Jurkat, Clone E6-1 (cell line): ENCODE data around the gene PLLP.

ENCODE experiments used
- DNase-seq: peaks from one replicate; pipeline ENCODE4 v3.0.0-alpha.2; 2011; ENCODE audit warnings: low read depth, low spot score
- H3K4me3 ChIP-seq: 2 replicates; pipeline ENCODE4 v1.5.1; 2011; ENCODE audit warnings: mild to moderate bottlenecking, low read length, control low read depth, moderate library complexity

The PLLP gene

GRCh38 chr16:57304169-57305061, 19.9 kb upstream of the PLLP start:
- H3K4me3 ChIP-seq: no peak overlapping the region
- no peak for DNase-seq

- H3K4me3 ChIP-seq: no peak overlapping the region
- no peak for DNase-seq
Measured at GRCh38 chr16:57303910-57304168, 19.4 kb upstream of the PLLP start.

GRCh38 chr16:57303021-57303909, 18.8 kb upstream of the PLLP start:
- no peak for DNase-seq
- H3K4me3 ChIP-seq: no peak overlapping the region

- DNase-seq: no peak
- no peak overlapping the region for H3K4me3 ChIP-seq
Measured at GRCh38 chr16:57301126-57301817, 16.8 kb upstream of the PLLP start.

GRCh38 chr16:57300387-57301125, 16.1 kb upstream of the PLLP start:
- peak overlapping the region; percentile 58 for H3K4me3 ChIP-seq
- peak; percentile 98 for DNase-seq

GRCh38 chr16:57299719-57300386, 15.4 kb upstream of the PLLP start:
- H3K4me3 ChIP-seq: peak overlapping the region; percentile 58
- peak; percentile 91 for DNase-seq

- DNase-seq: no peak
- H3K4me3 ChIP-seq: peak overlapping the region; percentile 58
Measured at GRCh38 chr16:57299009-57299718, 14.7 kb upstream of the PLLP start.

- peak; percentile 90 for DNase-seq
- H3K4me3 ChIP-seq: peak overlapping the region; percentile 57
Measured at GRCh38 chr16:57297856-57298255, 13.4 kb upstream of the PLLP start.

- DNase-seq: no peak
- H3K4me3 ChIP-seq: no peak overlapping the region
Measured at GRCh38 chr16:57289391-57290257, 5.2 kb upstream of the PLLP start.

- H3K4me3 ChIP-seq: no peak overlapping the region
- DNase-seq: no peak
Measured at GRCh38 chr16:57285379-57285778, 907 bp upstream of the PLLP start.

GRCh38 chr16:57284952-57285363, 486 bp upstream of the PLLP start:
- no peak overlapping the region for H3K4me3 ChIP-seq
- DNase-seq: no peak

- no peak for DNase-seq
- no peak overlapping the region for H3K4me3 ChIP-seq
Measured at GRCh38 chr16:57283959-57284208, 588 bp downstream of the PLLP start.

GRCh38 chr16:57283214-57283958, 1.1 kb downstream of the PLLP start:
- H3K4me3 ChIP-seq: no peak overlapping the region
- no peak for DNase-seq

GRCh38 chr16:57282510-57283213, 1.8 kb downstream of the PLLP start:
- no peak overlapping the region for H3K4me3 ChIP-seq
- DNase-seq: no peak

GRCh38 chr16:57281791-57282190, 2.7 kb downstream of the PLLP start:
- DNase-seq: no peak
- no peak overlapping the region for H3K4me3 ChIP-seq
